GM19035 (cell line): ENCODE measurements around the gene SLC2A10.
"Not testable (repeated sequence)": the region's sequence is repeated elsewhere in the genome, so short reads cannot be mapped to it uniquely, and the experiment has no call there.

ENCODE experiments used
- ATAC-seq: cut with Tn5 transposase; IDR thresholded peaks from one replicate; pipeline ENCODE4 v1.9.1; 2021; ENCODE audit not compliant: unreplicated experiment

Gene SLC2A10

DNA sequence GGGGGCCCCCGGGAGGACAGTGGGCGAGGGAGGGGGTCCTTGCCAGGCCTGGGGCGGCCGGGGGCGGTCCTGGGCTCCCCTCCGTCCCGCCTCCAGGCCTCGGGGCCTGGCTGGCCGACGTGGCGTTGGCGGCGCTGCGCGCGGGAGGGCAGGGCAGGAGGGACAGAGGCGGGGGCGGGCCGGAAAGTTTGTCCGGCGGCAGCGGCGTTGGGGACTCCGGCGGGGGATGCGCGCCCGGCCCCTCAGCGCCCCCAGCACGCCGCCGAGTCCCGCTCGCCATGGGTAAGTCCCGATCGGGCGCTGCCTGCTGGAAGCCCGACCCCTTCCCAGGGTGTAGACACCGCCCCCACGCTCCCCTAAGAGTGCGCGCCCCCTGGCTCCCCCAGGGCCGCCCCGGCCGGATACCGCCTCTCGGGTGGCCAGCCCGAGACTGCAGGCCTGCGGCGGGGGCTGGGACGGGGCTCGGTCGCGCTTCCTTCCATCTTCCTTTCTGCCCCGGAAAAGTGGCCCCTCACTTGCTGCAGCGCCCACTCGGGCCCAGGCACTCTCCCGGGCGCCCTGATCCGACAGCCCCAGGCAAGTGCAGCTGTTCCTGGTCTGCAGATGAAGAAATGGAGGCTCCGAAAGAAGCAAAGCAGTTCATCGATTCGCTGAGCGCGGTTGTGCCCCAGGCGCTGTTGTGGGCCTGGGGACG lies at the start of gene SLC2A10:
Gene SLC2A10 (plus strand): TSS at position 191 of the 694 bp plus-strand sequence. CDS start 88 bp downstream, at position 279.
- no peak for ATAC-seq

DNA sequence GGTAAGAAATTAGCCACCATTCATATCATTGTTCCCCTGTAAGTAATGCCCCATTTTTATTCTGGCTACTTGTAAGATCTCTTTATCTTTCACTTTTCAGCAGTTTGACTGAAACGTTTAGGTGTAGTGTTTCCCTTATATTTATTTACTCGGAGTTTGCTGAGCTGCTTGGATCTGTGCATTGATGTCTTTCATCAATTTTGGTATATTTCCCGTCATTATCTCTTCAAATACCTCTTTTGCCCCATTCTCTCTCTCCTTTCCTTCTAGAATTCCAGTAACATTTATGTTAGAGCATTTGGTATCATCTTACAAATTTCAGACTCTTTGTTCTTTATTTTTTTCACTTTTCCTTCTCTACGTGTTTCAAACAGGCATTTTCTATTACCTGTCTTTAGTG lies 49.0 kb upstream of the SLC2A10 start:
- no peak for ATAC-seq

DNA sequence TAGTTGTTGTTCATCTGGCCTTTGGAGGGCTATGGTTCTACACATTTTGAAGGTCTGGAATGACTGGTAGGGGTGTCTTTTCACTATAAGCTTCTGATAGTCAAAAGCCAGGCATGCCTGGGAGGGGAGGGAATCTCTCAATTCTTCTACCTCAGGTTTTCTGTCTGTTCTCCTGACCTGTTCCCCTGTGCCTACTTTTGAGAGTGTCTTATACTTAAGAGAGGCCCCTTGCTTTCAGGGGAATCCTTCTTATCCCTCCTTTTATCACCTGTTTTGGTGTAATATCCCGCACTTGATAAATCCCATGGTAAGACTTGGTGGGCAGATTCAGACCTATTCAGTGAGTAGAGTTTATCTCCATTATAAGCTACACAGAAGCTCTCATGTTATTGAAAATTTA lies 47.8 kb upstream of the SLC2A10 start:
- ATAC-seq, result no peak

DNA sequence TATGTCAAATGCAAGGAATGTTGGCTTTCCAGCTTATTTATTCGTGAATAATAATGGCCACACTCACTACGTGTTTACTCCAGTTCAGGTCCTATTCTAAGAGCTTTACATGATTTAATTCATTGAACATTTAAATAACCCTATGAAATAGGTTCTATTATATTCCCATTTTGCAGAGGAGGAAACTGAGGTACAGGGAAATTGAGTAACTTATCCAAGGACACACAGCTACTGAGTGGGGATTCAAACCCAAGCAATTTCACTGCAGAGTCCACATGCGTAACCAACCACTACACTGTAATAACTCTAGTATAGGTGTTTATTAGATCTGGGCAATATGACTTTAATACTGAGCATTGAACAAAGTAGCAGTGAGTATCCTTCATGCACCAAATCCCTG lies 45.9 kb upstream of the SLC2A10 start:
- no peak for ATAC-seq

DNA sequence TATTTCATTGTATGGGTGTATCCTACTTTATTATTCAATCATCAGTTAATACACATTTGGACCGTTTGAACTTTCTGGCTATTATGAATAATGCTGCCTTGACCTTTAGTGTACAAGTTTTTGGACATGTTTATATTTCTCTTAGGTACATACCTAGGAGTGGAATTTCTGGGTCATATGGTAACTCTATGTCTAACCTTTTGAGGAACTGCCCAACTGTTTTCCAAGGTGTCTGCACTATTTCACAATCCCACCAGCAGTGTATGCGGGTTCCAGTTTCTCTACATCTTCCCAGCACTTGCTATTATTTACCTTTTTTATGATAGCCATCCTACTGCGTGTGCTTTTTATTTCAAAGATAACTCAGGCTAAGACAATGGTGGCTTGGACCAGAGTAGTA lies 43.8 kb upstream of the SLC2A10 start:
- ATAC-seq, result no peak

DNA sequence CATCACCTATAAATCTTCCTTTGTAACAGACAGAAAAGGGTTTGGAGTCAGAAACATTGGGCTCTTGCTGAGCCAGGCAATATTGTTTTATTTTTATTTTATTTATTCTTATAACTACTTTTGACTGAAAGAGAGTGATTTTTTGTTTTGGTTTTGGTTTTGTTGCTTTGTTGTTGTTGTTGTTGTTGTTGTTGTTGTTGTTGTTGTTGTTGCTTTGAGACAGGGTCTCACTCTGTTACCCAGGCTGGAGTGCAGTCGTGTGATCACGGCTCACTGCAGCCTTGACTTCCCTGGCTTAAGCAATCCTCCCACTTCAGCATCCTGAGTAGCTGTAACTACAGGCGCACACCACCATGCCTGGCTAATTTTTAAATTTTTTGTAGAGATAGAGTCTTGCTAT lies 43.1 kb upstream of the SLC2A10 start:
- no peak for ATAC-seq

DNA sequence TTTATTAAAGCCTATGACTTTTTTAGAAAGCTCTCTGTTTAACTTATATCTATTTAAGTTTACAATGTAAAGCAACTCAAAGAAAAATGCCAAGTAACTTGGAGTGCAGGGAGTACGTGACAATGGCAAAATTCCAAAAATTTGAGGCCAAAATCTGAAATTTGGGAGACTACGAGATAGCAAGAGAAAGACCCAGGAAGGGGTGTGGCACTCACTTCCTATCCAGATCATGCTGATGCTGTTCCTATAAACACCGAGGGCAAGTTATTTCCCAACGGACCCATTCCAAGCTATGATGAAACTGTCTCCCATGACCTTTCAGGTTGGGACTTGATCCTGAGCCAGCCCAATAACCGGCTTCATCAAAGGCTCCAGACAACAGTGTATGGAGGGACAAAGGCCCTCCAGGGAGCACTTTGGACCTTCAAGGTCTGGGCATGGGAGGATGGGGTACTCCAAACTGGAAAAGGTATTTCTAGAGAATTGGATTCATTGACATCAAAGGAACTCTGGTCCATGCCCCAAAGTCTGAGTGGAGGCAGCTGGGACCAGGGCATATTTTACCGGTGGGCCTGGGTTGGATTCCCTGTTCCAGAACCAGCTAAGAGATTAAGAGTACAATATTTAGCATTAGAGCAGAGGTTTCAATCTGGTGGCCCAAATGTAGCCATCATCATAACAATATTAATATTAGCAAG lies 42.5 kb upstream of the SLC2A10 start:
- ATAC-seq, result no peak

DNA sequence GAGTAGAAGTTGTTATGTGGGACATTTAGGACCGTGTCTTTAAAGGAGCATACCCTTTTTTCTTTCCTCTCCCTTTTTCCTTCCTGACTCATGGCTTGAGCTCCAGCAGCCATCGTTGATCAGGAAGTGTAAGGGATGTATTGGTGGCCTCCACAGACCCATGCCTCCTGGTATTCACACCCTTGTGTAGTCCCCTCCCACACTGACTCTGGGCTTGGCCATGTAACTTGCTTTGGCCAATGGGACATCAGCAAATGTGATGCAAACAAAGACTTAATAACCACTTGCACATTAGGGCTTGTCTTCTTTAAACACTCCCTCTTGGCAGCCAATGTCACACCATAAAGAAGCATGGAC lies 39.2 kb upstream of the SLC2A10 start:
- ATAC-seq, result no peak

DNA sequence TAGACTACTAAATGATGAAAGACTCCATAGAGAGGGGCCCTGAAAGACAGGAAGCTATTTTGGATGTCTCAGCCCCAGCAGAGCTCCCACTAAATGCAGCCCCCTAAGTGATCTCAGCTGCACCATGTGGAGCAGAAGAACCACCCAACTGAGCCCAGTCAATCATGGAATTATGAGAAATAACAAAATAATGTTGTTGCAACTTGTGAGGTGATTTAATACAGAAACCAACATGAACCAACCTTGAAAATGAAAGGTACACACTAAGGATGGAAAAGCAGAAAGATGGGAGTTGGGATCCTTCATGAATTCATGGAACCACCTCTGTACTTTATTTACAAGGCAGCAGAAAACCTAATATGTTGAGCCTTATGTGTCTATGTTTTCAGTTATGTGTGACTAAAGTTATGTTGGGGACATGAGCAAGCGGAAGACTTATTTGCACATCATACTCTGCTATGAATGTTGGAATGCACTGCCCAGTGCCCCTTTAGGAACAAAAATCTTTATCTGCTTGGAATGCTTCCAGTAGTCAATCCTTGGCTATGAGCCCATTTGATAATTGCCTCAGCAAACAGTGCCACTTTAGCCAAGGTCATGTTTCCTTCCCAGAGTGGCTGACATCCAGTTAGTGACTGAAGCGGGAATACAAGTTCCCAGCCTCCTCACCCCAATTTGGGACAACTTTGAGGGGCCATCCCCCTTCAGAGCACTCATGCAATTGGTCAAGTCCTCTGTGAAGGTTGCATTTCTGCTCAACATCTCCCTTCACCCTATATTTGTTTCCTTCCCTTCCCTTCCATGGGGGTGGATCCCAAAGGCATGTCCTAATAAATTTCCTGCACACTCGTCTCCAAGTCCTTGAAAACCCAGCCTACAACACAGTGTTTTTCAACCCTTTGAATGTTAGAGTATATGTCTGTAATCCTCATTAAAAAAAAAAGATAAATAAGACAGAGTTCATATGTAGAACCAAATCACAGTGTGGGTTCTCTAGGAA lies 38.6 kb upstream of the SLC2A10 start:
- ATAC-seq, result no peak

DNA sequence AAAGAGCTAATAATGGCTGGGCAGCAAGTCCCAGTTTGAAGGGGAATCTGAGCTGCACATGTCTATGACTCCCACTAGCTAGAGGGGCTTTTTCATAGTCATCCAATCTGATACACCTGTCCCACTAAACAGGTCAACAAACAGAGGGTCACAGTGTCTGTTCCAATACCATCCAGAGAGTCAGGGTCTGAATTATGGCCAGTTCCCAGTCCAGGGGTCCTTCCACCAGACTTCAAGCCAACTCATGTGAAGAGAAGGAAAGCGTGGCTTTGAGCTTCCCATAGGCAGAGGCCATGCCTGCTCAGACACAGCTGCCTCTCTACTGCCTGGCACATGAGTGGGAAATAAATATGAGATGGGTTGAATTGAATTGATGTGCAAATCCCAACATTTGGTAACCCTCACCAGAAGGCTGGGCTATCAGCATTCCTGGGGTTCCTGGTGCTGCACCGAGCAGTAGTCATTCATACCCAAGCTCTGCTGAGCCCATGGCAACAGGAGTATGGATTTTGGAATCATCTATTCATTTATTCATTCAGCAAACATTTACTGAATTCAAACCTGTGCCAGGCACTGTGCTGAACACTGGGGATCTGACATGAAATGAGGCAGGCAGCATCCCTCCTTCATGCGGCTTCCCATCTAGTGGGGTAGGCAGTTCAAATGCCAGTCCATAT lies 37.4 kb upstream of the SLC2A10 start:
- no peak for ATAC-seq

DNA sequence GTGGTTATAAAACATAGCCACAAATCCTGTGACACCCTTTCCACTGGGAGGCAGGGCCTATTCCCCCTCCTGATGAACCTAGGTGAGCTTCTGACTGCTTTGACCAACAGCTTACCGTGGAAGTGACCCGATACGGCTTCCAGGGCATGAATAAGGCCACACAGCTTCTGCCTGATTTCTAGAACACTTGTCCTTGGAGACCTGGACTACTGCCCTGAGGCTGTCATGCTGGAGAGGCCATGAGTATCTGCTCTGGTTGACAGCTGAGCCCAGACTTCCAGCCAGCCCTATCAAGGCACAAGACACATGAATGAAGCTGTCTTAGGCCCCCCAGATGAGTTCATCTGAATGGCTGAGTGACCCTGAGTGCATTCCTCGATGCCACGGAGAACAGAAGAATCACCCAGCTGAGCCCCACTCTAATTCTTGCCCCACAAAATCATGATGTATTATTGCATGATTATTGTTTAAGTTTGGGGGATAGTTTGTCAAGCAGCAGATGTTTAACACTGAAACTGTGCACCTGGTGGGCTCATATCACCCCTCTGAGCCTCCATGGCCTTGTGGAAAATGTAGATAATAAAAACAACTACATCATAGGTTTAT lies 36.8 kb upstream of the SLC2A10 start:
- ATAC-seq, result no peak

DNA sequence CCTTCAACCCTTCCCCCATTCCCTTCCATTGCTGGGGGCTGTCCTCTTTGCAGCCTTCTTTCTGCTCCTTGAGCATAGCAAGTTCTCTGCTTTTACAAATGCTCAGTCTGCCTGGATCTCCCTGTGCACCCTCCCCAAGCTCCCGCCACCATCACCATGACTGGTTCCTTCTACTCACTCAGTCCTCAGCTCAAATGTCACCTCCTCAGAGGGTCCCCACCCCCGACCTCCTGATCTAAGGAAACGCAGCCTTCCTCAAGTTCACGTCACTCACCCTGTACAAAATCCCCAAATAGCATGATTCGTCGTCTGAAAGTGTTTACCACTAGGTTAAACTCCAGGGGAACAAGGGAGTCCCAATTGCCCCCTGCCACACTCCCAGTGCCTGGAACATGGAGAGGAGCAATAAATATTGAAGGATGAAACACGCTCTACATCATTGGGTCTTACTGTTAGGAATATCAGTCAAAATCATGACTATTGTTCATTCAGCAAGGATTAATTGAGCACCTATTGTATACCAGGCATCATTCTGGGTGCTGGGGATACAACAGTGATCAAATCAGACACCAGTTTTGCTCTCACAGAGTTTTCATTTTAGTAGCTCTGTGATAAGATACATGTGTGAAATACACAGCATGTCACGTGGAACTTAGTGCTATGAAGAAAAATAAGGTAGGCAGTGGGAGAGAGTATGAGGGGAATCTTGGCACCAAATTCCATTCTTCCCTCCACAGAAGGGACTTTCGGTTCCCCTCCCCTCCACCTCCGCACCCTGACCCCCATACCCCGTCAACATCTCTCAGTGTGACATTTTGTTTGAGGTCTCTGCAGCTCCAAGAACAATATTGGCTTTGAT lies 35.8 kb upstream of the SLC2A10 start:
- ATAC-seq, result no peak

DNA sequence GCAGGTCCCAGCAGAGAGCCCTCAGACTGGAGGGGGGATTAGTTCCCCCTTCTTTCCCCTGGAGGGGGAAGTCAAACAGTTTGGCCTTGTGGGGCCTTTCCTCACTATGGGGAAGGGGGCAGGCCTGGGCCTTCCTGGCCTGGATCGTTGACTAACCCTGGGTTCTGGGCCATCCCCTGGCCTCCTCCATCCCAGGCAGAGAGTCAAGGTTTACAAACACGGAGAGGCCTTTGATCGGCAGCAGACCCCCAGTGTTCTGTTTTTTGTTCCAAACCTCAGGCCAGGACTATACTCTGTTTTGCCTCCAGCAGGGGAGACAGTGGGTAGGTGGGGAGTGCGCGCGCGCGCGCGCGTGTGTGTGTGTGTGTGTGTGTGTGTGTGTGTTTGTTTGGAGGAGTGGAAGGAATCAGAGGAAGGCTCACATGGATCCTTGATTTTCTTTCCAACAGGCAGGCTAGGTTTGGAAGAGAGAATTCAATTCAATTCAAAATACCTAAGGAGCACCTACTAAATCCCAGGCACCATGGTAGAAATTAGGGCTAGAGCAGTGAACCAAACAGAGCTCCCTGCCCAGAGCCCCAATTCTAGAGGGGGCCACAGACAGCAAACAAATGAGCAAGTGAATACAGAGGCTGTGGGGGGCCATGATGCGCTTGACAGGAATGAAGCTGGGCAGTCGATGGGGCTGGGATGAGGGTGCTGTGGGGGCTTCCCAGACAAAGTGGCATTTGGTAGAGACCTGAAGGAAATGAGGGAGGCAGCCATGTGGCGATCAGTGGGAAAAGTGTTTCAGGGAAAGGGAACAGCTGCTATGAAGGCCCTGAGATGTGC lies 35.0 kb upstream of the SLC2A10 start:
- ATAC-seq, result no peak

DNA sequence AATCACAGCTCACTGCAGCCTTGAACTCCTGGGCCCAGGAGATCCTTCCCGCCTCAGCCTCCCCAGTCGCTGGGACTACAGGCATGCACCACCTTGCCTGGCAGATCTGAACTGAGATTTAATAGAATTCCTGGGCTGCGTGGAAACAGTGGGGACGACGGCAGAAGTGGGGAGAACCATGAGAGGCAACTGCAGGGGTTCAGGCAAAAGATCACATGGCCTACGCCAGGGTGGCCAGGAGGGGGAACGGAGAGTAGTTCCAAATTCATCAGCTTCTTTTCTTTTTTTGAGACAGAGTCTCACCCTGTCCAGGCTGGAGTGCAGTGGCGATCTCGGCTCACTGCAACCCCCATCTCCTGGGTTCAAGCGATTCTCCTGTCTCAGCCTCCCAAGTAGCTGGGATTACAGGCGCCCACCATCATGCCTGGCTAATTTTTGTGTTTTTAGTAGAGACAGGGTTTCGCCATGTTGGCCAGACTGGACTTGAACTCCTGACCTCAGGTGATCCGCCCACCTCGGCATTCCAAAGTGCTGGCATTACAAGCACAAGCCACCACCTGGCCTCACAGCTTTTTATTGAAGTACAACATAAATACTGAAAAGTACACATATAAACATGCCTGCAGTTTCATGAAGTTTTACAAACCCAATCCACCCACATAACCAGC lies 32.7 kb upstream of the SLC2A10 start:
- not testable (repeated sequence) for ATAC-seq

DNA sequence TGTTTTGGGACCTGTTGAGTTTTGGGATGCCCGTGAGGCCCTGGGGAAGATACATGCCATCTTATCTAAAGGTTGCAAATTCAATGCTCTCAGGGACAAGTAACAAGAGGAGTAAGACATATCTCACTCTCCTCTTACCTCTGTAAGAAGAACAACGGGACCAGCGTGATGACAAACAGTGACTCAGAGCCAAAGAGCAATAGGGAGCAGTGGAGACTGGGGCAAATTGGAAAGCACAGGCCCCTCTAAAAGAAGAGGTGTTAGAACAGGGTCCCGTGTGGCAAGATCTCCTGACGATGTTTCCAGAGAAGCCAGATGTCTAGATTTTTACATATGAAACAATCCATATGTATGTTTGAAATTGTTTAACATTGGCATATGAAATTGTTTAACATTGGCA lies 31.8 kb upstream of the SLC2A10 start:
- no peak for ATAC-seq

DNA sequence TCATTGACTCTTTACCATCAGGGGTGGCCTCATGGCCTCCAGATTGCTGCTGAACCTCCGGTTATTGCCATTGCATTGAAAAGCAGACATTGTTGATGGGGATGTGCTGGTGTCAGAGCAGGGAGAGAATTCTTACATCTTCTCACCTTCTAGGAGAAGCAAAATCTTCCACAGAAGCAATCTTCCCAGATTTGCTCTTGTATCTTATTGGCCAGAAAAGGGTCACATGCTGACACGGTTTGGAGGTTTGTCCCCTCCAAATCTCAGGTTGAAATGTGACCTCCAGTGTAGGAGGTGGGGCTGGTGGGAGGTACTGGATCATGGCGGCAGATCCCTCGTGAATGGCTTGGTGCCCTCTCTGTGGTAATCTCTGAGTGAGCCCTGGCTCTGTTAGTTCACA lies 30.9 kb upstream of the SLC2A10 start:
- no peak for ATAC-seq

DNA sequence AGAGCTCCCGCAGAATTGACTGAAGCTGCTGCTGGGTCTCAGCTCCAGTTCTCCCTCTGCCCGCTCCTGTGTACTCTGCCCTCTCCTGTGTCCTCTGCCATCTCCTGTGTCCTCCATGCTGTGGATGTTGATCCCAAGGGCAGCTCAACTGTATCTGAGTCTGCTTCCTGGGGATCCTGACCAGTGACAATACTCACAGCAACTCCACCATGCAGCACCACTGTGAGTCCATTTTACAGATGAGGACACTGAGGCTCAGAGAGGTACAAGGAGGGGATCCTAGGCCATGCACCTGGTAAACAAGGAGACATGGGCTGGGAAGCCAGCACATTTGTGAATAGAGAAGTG lies 28.8 kb upstream of the SLC2A10 start:
- no peak for ATAC-seq

DNA sequence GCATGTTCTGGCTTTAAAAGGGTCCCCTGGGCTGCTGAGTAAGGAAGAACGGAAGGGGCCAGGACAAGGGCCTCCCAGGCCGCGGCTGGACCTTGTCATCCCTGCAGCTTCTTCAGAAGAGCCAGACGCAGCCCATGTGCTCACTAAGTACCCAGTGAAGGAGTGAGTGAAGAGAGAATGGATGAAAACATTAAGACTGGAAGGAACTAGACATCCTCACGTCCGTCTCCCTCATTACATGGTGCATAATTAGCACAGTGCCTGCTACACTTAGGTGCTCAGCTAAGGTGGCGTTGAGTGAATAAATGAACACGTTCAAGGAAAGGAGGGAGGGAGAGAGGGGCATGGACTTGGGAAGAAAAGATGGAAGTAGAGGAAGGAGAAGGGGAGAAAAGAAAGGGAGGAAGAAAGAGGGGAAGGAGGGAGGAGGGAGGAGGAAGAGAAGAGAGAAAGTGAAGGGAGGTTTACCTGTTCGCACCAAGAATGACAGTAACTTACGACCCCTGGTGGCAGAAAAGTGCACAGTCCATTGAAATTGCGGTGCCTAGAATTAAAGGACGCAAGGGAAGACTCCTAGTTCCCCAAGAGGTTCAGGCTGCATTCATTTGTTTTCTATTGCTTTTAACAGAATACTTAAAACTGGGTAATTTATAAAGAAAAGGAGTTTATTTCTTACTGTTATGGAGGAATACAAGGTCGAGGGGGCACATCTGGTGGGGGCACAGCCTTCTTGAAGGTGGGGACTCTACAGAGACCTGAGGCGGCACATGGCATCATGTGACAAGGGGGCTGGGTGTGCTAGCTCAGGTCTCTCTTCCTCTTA lies 28.2 kb upstream of the SLC2A10 start:
- no peak for ATAC-seq
